Subcutaneous adipose tissue (tissue), 4 donors: ENCODE data around the gene DPH6. TPM values are rescaled to one million over a fixed set of nuclear protein-coding genes. Genes with fewer than 3 reads are reported as not detected.

ENCODE experiments used
- CTCF ChIP-seq: fragments of 450-650 bp; IDR thresholded peaks from one replicate; pipeline ENCODE4 v1.5.1; 2016; ENCODE audit warnings: low read depth, mild to moderate bottlenecking, control low read depth, antibody characterized with exemption, moderate library complexity
- small RNA-seq: library from RNA; depleted of rRNA; stranded (forward); fragments of <200 nt; gene quantifications from one replicate; pipeline ENCODE3, GENCODE V24; 2016
- total RNA-seq, 4 donors: library from RNA; depleted of rRNA; stranded (reverse); fragments of >200 nt; gene quantifications; one replicate each; pipeline ENCODE4 v1.1.0, GENCODE V29; 2016

Gene DPH6
- total RNA-seq, 4 donors from 2014 or later = 10.2 to 22.3 (median 20.1) TPM

- TF ChIP-seq CTCF = no peak
Measured at GRCh38 chr15:35330048-35330695, 215.8 kb downstream of the DPH6 start.

GRCh38 chr15:35329521-35329961, 216.4 kb downstream of the DPH6 start:
- TF ChIP-seq CTCF = no peak

GRCh38 chr15:35327789-35328188, 218.2 kb downstream of the DPH6 start:
- no peak for TF ChIP-seq CTCF

GRCh38 chr15:35325374-35325941, 220.5 kb downstream of the DPH6 start:
- TF ChIP-seq CTCF = no peak

- no peak for TF ChIP-seq CTCF
Measured at GRCh38 chr15:35323141-35323540, 222.8 kb downstream of the DPH6 start.

DNA sequence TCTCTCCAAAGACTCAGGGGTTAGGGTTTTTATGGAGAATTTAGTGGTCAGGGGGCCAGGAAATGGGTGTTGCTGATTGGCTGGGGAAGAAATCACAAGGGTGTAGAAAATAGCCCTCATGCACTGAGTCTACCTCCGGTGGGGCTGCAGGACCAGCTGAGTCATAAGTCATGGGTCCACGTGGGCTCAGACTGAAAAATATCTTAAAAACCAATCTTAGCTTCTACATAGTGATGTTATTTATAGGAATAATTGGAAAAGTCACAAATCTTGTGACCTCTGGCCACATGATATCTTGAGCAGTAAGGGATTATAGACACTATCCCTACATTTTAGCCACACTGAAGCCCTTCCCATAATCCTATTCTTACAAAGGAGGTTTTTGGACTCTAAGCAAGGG, 224.0 kb downstream of the DPH6 start:
- no peak for TF ChIP-seq CTCF

- TF ChIP-seq CTCF = no peak
Measured at GRCh38 chr15:35320911-35321310, 225.1 kb downstream of the DPH6 start.

Small RNA genes within 50 kb of the gene (small RNA-seq; reads per million reads assigned to genes)
- gene AC019288.1 (not detected), gene MIR3942 (not detected)
